Epithelial cell of alveolus of lung (primary cell): Measurements from ENCODE around the gene CACTIN. TPM values are rescaled to one million over a fixed set of nuclear protein-coding genes. Genes with fewer than 3 reads are reported as not detected.

Experiments used
- total RNA-seq: library from RNA; depleted of rRNA; stranded (reverse); fragments of >200 nt; gene quantifications from 2 replicates; pipeline ENCODE4 v1.2.1, GENCODE V29; 2015

Gene CACTIN
- total RNA-seq: 21.3 and 28.7 TPM in 2 replicates

GRCh38 chr19:3626473-3627350, at the start of gene CACTIN:
Gene CACTIN (minus strand): TSS chr19:3626790. CDS start chr19:3626762, 28 bp downstream.

DNA sequence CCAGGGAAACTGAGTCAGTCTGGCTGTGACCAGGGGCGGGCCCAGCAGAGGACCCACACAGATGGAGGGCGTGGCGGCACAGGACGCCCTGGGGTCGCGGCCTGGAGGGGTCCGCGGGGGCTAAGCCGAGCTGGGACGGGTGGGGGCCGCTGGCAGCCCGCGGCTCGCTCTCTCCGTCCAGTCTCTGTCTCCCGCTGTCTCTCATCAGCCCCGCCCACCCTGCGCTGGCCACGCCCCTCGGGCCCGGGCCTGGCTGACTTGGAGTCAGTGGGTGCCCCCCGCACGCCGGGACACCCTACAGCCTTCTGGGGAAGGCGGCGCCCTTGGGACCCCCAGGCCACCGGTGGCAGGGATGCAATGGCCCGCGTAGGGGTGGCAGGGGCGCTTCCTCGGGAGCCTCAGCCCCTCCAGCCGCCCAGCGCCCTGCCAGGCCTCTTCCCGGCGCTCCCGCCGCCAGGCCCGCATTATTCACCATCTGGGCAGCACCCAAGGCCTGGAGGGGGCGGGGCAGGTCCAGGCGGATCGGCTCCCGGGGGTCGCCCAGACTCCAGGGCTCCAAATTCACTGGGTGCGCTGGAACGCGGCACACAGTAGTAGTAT, 19.8 kb downstream of the CACTIN start, which contains the start of gene TBXA2R:
Gene TBXA2R (minus strand): TSS at position 186 of the 600 bp plus-strand sequence. CDS start 6,241 bp downstream, outside the sequence.

DNA sequence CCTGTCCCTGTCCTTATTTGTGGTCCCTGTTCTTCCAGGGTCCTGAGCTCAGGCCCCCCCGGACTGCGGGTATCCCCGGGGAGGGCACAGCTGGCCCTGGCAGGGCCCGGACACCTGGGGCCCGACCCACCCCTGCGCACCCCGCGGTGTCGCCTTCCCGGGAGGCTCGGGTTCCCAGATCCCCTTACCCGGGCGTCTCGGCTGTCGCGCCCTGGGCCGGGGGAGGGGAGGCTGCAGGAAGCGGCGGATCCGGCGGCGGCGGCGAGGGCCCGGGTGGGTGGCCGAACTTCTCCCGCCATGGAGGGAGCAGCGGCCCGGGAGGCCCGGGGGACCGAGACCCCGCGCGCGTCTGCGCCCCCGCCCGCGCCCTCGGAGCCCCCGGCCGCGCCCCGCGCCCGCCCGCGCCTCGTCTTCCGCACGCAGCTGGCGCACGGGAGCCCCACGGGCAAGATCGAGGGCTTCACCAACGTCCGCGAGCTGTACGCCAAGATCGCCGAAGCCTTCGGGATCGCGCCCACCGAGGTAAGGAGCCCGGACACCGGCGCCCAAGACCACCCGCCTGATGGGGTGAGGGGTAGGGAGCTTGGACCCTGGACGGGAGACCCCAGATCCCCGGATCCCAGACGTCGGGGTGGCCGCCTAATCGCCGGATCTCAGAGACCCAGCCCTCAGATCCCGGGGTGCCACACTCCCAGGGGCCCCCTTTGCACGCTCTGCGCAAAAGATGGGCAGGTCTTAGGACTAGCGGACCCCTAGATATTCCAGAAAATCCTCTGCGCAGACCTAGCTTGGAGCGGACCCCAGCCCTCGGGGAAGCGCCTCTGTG, 41.1 kb downstream of the CACTIN start, which contains the start of gene GIPC3:
Gene GIPC3 (plus strand): TSS at position 178 of the 826 bp plus-strand sequence. CDS start 120 bp downstream, at position 298.

DNA sequence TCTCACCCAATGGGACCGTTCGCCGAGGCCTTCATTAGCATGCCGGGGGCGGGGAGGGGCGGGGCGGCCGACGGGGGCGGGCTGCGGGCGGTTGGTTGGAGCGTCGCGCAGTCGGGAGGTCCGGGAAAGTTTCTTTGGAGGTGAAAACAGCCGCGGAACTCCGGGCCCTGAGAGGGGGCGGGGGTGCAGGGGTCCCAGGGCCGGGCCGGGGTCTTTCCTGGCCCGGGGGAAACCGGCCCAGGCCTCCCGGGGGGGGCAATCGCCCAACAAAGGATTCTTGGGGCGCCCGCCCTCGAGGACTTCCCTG, 53.8 kb downstream of the CACTIN start, which contains the start of gene HMG20B:
Gene HMG20B (plus strand): TSS at position 90 of the 307 bp plus-strand sequence. CDS start 366 bp downstream, outside the sequence.

Other genes starting within 250 kb of the CACTIN start
- gene SMIM24, start 146.3 kb downstream of the CACTIN start, total RNA-seq: not detected in 2 replicates
- gene SMIM44, start 143.3 kb downstream of the CACTIN start, total RNA-seq: not detected in 2 replicates
- gene DOHH, start 126.1 kb downstream of the CACTIN start, total RNA-seq: 24.7 and 31.2 TPM in 2 replicates
- 24.6 and 40.7 TPM in 2 replicates for gene FZR1, start 120.5 kb downstream of the CACTIN start, total RNA-seq
- gene TEKTIP1, start 87.6 kb downstream of the CACTIN start, total RNA-seq: not detected in 2 replicates
- gene MFSD12, start 69.2 kb downstream of the CACTIN start, total RNA-seq: 74.3 and 83.0 TPM in 2 replicates
- gene HMG20B, start 53.8 kb downstream of the CACTIN start, total RNA-seq: 107 and 118 TPM in 2 replicates
- 0.13 and 1.0 TPM in 2 replicates for gene GIPC3, start 41.3 kb downstream of the CACTIN start, total RNA-seq
- gene TBXA2R, start 19.9 kb downstream of the CACTIN start, total RNA-seq: 0.40 and 3.0 TPM in 2 replicates
- 23.7 and 27.2 TPM in 2 replicates for gene PIP5K1C, start 73.7 kb upstream of the CACTIN start, total RNA-seq
- 0.26 TPM in 1 of 2 replicates, not detected in the other for gene TJP3, start 81.6 kb upstream of the CACTIN start, total RNA-seq
- gene APBA3, start 134.9 kb upstream of the CACTIN start, total RNA-seq: 22.8 and 47.1 TPM in 2 replicates
- 46.6 and 52.6 TPM in 2 replicates for gene MRPL54, start 135.9 kb upstream of the CACTIN start, total RNA-seq
- gene RAX2, start 145.4 kb upstream of the CACTIN start, total RNA-seq: not detected in 2 replicates
- 0.40 TPM in 1 of 2 replicates, not detected in the other for gene MATK, start 159.6 kb upstream of the CACTIN start, total RNA-seq
- not detected in 2 replicates for gene ZFR2, start 242.2 kb upstream of the CACTIN start, total RNA-seq